ENCODE measurements around the gene ZNF593. TPM values are rescaled to one million over a fixed set of nuclear protein-coding genes. Genes with fewer than 3 reads are reported as not detected.
A peak's percentile ranks its signal among the peaks of the same experiment; 100 is the strongest.

The ZNF593 gene
- total and polyA plus RNA-seq, 2 of the 13 experiments (the other 11 are each of a cell fraction or from before 2014, with no cell fraction given), result 37.3 to 55.8 TPM

GRCh38 chr1:26169669-26170471 is at the start of gene ZNF593 (continued):
- TF ChIP-seq HINFP (CRISPR knock-in tag; IDR thresholded peaks at IDR 0.05; ENCODE audit: low read depth) (peak; percentile 74; the same call in 1 of the 2 replicates), ATF7-NPFF (CRISPR knock-in tag; IDR thresholded peaks at IDR 0.05; ENCODE audit: low read depth) (peak; percentile 89), REST (IDR thresholded peaks at IDR 0.05; ENCODE audit: borderline replicate concordance in 1 of 2, low read depth in 1 of 2, low read length in 2 of 2) (no peak), ZNF761 (CRISPR knock-in tag; conservative IDR thresholded peaks at IDR 0.05) (peak; percentile 70), SATB2 (CRISPR knock-in tag; IDR thresholded peaks at IDR 0.05) (no peak), DRAP1 (CRISPR knock-in tag; IDR thresholded peaks at IDR 0.05) (peak; percentile 66), ZNF792 (CRISPR knock-in tag; IDR thresholded peaks at IDR 0.05) (peak; percentile 74), KDM5B (CRISPR knock-in tag; IDR thresholded peaks at IDR 0.05; ENCODE audit: borderline replicate concordance) (peak; percentile 98), ZNF781 (CRISPR knock-in tag; IDR thresholded peaks at IDR 0.05; ENCODE audit: borderline replicate concordance, not compliant biosample characterization) (peak; percentile 75), JARID2 (CRISPR knock-in tag; IDR thresholded peaks at IDR 0.05; ENCODE audit: insufficient replicate concordance) (no peak), SALL2 (CRISPR knock-in tag; IDR thresholded peaks at IDR 0.05) (peak; percentile 98; the same call in 1 of the 2 replicates), PATZ1 (CRISPR knock-in tag; IDR thresholded peaks at IDR 0.05) (peak; percentile 80), SUZ12 (IDR thresholded peaks at IDR 0.05; ENCODE audit: low read depth, low read length) (no peak), ZMYM3 (CRISPR knock-in tag; IDR thresholded peaks at IDR 0.05) (peak; percentile 68; the same call in 1 of the 2 replicates), MED1 (CRISPR knock-in tag; IDR thresholded peaks at IDR 0.05) (peak; percentile 77), ZBTB7B (CRISPR knock-in tag; IDR thresholded peaks at IDR 0.05) (peak; percentile 93), ATF7 (IDR thresholded peaks at IDR 0.05) (peak; percentile 100), ATF7 (CRISPR knock-in tag; IDR thresholded peaks at IDR 0.05) (peak; percentile 99), HOXA5 (CRISPR knock-in tag; IDR thresholded peaks at IDR 0.05) (peak; percentile 97)
